ACC112 (cell line): ENCODE measurements around the gene DPY19L2.
"Not testable (repeated sequence)": the region's sequence is repeated elsewhere in the genome, so short reads cannot be mapped to it uniquely, and the experiment has no call there.

Experiments
- H2AFZ ChIP-seq: fragments of 200-600 bp; sonication (generic); one replicate; pipeline ENCODE4 v1.6.0; 2017; ENCODE audit warnings: antibody characterized with exemption, low read length; ENCODE audit not compliant: unreplicated experiment
- H3K27ac ChIP-seq: fragments of 200-600 bp; sonication (generic); 2 replicates; pipeline ENCODE4 v1.5.1; 2014; ENCODE audit warnings: low read depth, mild to moderate bottlenecking, antibody characterized with exemption, low read length, moderate library complexity
- H3K27me3 ChIP-seq: fragments of 200-600 bp; sonication (generic); 2 replicates; pipeline ENCODE4 v1.6.1; 2014; ENCODE audit warnings: mild to moderate bottlenecking, antibody characterized with exemption, low read length, moderate library complexity, mixed read lengths; ENCODE audit not compliant: insufficient read depth
- H3K36me3 ChIP-seq: fragments of 200-600 bp; sonication (generic); 2 replicates; pipeline ENCODE4 v1.6.1; 2016; ENCODE audit warnings: mild to moderate bottlenecking, antibody characterized with exemption, low read length, moderate library complexity, mixed read lengths; ENCODE audit not compliant: insufficient read depth
- H3K4me1 ChIP-seq: fragments of 200-600 bp; sonication (generic); one replicate; pipeline ENCODE4 v1.6.1; 2016; ENCODE audit warnings: low read length, mixed read lengths; ENCODE audit not compliant: insufficient read depth, unreplicated experiment, control insufficient read depth
- H3K4me3 ChIP-seq: fragments of 200-600 bp; sonication (generic); 2 replicates; pipeline ENCODE4 v1.5.1; 2014; ENCODE audit warnings: mild to moderate bottlenecking, low read depth, low read length
- H3K79me2 ChIP-seq: fragments of 200-600 bp; sonication (generic); one replicate; pipeline ENCODE4 v1.6.0; 2016; ENCODE audit warnings: low read length; ENCODE audit not compliant: control insufficient read depth, unreplicated experiment, insufficient read depth

The DPY19L2 gene

GRCh38 chr12:63658501-63658900, 9.8 kb downstream of the DPY19L2 start:
- not testable (repeated sequence) for H3K4me1 ChIP-seq, H3K36me3 ChIP-seq, H3K4me3 ChIP-seq, H3K79me2 ChIP-seq, H2AFZ ChIP-seq, H3K27ac ChIP-seq, H3K27me3 ChIP-seq

GRCh38 chr12:63656407-63656806, 11.9 kb downstream of the DPY19L2 start:
- not testable (repeated sequence) for H2AFZ ChIP-seq, H3K27me3 ChIP-seq, H3K36me3 ChIP-seq, H3K4me3 ChIP-seq, H3K27ac ChIP-seq, H3K4me1 ChIP-seq, H3K79me2 ChIP-seq

GRCh38 chr12:63655543-63656257, 12.6 kb downstream of the DPY19L2 start:
- H3K36me3 ChIP-seq, H3K79me2 ChIP-seq, H3K27me3 ChIP-seq, H3K4me3 ChIP-seq, H2AFZ ChIP-seq, H3K4me1 ChIP-seq, H3K27ac ChIP-seq: not testable (repeated sequence)

GRCh38 chr12:63654481-63654880, 13.8 kb downstream of the DPY19L2 start:
- H3K4me1 ChIP-seq, H3K27ac ChIP-seq, H3K79me2 ChIP-seq, H2AFZ ChIP-seq, H3K4me3 ChIP-seq, H3K36me3 ChIP-seq, H3K27me3 ChIP-seq: not testable (repeated sequence)

GRCh38 chr12:63649517-63649916, 18.8 kb downstream of the DPY19L2 start:
- not testable (repeated sequence) for H3K4me1 ChIP-seq, H3K36me3 ChIP-seq, H3K4me3 ChIP-seq, H2AFZ ChIP-seq, H3K27ac ChIP-seq, H3K27me3 ChIP-seq, H3K79me2 ChIP-seq

GRCh38 chr12:63643381-63644140, 24.7 kb downstream of the DPY19L2 start:
- H3K27me3 ChIP-seq, H3K4me3 ChIP-seq, H3K4me1 ChIP-seq, H3K27ac ChIP-seq, H3K36me3 ChIP-seq, H3K79me2 ChIP-seq, H2AFZ ChIP-seq: not testable (repeated sequence)

- not testable (repeated sequence) for H2AFZ ChIP-seq, H3K36me3 ChIP-seq, H3K4me3 ChIP-seq, H3K27ac ChIP-seq, H3K4me1 ChIP-seq, H3K79me2 ChIP-seq, H3K27me3 ChIP-seq
These were observed 44.0 kb downstream of the DPY19L2 start for GRCh38 chr12:63624258-63624657.

- H3K4me3 ChIP-seq, H3K4me1 ChIP-seq, H3K79me2 ChIP-seq, H3K36me3 ChIP-seq, H3K27ac ChIP-seq, H3K27me3 ChIP-seq, H2AFZ ChIP-seq: not testable (repeated sequence)
These were observed 52.7 kb downstream of the DPY19L2 start for GRCh38 chr12:63615544-63615943.

GRCh38 chr12:63611285-63611684, 57.0 kb downstream of the DPY19L2 start:
- H3K4me1 ChIP-seq, H3K4me3 ChIP-seq, H3K79me2 ChIP-seq, H3K36me3 ChIP-seq, H2AFZ ChIP-seq, H3K27me3 ChIP-seq, H3K27ac ChIP-seq: not testable (repeated sequence)

- H3K4me3 ChIP-seq, H3K27me3 ChIP-seq, H3K27ac ChIP-seq, H3K4me1 ChIP-seq, H3K79me2 ChIP-seq, H3K36me3 ChIP-seq, H2AFZ ChIP-seq: not testable (repeated sequence)
These were observed 59.0 kb downstream of the DPY19L2 start for GRCh38 chr12:63609281-63609680.

- H3K27me3 ChIP-seq, H2AFZ ChIP-seq, H3K4me3 ChIP-seq, H3K27ac ChIP-seq, H3K4me1 ChIP-seq, H3K36me3 ChIP-seq, H3K79me2 ChIP-seq: not testable (repeated sequence)
These were observed 63.3 kb downstream of the DPY19L2 start for GRCh38 chr12:63604985-63605384.
